ENCODE data around the gene SCTR.

The SCTR gene

DNA sequence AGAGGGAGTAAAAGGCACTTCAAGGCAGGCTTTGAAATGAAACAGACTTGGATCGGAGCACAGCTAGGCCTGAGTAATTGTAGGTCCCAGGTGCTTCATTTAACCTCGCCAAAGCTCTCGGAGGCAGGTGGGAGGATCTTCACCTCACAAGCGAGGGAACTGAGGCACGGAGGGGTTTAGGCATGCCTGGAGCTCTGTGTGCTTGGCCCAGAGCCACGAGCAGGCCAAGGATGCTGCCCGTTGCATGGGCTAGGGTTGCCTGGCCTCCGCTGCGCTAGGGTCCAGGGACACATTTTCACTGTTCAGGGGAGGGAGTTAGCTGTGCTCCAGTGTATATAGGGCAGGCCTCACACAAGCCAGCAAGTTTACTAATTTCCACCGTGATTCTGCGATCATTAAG is 81.4 kb downstream of the SCTR start:
- no peak for DNase-seq (ENCODE audit: low read depth)

- no peak for DNase-seq (ENCODE audit: low read depth)
Measured at GRCh38 chr2:119442226-119442619, 82.1 kb downstream of the SCTR start.

DNA sequence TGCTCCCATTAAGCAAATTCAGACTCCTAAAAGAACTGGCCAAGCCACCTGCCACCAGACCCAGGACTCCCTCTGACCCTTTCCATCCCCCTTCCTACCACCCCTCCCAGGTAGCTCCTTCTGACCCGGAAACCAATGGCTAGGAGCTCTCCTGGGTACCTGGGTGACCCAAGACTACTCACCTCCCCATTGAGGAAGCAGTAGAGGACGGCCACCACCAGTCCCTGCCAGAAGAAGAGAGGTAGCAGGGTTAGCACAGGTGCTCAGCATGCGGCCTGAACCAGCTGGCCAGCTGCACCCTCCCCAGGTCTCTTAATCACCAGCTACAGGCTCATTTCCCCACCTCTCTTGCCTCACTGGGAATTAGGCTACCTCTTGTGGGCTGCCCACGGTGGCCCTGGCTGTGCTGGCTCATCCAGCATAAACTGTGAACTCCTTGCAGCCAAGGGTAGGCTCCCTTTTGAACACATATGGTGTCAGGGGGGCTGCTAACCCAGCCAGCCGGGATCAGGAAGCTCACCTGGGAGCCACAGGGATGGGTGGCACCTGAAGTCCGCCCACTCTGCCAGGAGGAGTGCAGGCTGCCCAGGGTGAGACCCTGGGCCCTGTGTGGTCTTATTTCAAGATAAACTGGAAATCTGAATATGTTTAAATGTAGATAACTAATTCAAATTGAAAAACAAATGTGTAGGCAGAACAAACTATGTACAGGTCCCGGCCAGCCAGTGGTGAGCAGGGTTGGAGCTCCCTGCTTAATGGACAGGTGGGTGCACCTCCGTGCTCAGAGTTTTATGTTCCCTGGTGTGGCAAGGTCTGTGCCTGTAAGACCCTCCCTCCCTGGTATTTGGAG is 82.7 kb downstream of the SCTR start:
- no peak for DNase-seq (ENCODE audit: low read depth)

GRCh38 chr2:119440873-119441272 is 83.4 kb downstream of the SCTR start:
- DNase-seq (ENCODE audit: low read depth): no peak

- no peak for DNase-seq (ENCODE audit: low read depth)
Measured at GRCh38 chr2:119440501-119440870, 83.8 kb downstream of the SCTR start.

DNA sequence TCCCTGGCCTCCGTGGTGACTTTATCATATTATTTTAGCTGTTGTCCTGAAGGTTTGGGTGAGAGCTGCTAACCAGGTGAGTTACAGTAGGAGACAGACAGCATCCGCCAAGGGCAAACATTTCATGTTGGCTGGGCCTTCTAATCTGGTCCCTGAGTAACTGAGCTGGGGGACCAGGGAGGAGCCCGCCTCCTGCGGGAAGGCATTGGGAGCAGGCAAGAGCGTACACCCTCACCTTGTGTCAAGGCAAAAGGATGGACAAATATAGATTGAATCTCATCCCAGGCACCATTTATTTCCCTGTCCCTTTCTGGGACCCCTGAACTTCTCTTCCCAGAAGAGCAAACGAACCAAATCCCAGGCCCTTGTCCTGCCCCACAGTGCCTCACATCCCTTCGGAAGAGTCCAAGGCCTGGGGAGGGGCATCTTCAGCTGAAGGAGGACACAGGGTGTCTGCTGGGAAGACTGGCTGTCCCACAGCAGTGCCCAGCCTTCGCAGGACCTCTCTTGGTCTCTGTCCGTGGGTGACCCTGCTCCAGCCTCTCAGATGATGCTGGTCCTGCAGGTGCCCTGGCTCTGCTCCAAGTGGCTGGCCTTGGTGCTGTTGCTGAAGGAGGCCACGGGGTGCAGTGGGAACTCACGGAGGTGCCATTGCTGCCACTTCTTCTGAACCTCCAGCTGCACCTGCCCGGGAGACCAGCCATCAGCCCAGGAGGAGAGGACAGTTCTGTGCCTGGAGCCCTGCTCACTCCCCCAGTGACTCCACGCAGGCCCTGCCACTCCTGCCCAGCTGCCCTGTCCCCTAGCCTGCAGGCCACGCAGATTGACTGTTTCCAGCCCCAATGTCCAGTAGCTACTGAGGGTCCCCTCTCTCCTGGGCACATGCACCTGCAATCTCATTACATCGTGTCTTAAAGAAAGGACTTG is 84.4 kb downstream of the SCTR start:
- no peak for DNase-seq (ENCODE audit: low read depth)

DNA sequence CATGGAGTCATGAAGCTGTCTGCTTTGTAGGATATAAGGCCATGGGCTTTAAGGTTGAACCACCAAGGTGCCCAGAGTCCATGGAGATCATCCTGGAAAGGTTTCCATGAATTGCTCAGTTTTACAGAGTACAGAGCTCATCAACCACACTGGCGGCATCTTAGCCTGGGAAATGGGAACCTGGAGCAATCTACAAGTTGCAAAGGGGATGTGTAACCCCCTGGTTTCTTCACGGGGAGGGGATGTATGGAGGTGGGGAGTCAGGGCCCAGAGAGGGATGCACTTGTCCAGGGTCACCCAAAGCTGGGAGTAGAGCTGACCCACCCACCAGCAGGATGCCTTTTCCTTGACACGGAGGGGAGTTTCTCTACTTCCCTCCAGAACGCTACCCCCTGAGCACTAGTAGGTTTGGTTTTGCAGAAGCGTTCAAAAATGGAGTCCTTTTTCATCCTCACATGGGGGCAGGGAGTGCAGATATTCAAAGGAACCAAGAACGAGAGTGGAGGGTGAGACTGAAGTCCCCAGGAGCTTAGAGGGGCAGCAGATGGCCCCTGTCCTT is 85.5 kb downstream of the SCTR start:
- no peak for DNase-seq (ENCODE audit: low read depth)

- no peak for DNase-seq (ENCODE audit: low read depth)
Measured at GRCh38 chr2:119438128-119438656, 86.1 kb downstream of the SCTR start.

DNA sequence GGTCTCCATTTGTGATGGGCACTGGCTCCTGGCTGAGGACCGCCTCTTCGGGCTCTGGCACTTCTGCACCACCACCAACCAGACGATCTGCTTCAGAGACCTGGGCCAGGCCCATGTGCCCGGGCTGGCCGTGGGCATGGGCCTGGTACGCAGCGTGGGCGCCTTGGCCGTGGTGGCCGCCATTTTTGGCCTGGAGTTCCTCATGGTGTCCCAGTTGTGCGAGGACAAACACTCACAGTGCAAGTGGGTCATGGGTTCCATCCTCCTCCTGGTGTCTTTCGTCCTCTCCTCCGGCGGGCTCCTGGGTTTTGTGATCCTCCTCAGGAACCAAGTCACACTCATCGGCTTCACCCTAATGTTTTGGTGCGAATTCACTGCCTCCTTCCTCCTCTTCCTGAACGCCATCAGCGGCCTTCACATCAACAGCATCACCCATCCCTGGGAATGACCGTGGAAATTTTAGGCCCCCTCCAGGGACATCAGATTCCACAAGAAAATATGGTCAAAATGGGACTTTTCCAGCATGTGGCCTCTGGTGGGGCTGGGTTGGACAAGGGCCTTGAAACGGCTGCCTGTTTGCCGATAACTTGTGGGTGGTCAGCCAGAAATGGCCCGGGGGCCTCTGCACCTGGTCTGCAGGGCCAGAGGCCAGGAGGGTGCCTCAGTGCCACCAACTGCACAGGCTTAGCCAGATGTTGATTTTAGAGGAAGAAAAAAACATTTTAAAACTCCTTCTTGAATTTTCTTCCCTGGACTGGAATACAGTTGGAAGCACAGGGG is 87.1 kb downstream of the SCTR start:
- no peak for DNase-seq (ENCODE audit: low read depth)

DNA sequence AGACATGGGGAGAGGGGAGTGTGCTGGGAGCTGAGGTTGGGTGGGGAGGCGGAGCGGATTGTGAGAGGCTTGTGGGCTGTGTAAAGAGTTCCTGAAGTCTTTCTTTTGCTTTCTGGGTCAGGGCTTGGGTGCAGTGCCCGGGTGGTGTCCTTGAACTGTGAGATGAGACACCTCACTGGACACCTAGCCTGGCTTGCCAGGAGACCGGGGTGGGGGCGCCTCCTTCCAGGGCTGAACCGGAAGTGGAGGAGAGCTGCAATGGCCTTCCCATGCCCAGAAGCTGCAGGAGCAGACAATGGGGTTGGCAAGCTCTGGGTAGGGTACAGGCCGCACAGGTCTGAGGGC is 88.4 kb downstream of the SCTR start:
- no peak for DNase-seq (ENCODE audit: low read depth)

DNA sequence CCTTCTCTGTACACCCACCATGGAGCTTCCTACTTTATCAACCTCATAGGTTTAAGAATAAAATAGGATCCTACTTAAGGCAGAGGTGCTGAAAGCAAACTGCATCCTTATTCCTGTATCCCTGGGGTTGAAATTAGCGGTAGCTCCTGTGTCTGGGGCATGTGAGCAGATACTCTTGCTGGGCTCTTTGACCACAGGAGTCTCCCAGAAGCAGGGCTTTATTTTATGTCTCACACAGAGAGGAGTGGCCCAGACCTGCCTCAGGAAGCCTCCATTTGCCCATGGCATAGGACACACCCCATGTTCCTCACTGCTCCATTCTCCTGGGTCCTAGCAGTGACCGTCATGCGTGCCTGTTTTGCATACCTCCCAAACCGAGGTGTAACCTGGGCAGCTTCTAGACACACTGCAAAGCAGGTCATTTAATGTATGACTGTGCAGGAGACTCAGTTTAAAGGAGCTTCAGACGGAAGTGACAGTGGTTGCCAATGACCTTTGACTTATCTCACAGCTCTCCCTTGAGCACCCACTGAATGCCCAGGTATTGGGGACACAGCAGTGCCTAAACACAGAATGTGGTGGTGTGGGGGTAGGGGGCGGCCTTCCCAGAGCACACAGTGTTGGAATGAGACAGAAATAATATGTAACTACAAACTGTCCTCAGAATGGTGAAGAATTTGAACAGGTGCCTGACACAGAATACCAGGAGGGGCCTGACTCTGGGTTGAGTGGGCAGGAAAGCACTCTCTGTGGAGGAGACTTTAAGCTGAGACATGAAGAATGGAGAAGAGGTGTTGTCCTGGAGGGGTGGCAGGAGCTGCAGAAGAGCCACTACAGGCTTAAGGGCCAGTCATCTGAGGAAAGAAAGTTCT is 89.0 kb downstream of the SCTR start:
- no peak for DNase-seq (ENCODE audit: low read depth)

- DNase-seq (ENCODE audit: low read depth): no peak
Measured at GRCh38 chr2:119434664-119435063, 89.6 kb downstream of the SCTR start.

- DNase-seq (ENCODE audit: low read depth): no peak
Measured at GRCh38 chr2:119433636-119434327, 90.5 kb downstream of the SCTR start.

GRCh38 chr2:119432851-119433522 is 91.3 kb downstream of the SCTR start:
- DNase-seq (ENCODE audit: low read depth): no peak

DNA sequence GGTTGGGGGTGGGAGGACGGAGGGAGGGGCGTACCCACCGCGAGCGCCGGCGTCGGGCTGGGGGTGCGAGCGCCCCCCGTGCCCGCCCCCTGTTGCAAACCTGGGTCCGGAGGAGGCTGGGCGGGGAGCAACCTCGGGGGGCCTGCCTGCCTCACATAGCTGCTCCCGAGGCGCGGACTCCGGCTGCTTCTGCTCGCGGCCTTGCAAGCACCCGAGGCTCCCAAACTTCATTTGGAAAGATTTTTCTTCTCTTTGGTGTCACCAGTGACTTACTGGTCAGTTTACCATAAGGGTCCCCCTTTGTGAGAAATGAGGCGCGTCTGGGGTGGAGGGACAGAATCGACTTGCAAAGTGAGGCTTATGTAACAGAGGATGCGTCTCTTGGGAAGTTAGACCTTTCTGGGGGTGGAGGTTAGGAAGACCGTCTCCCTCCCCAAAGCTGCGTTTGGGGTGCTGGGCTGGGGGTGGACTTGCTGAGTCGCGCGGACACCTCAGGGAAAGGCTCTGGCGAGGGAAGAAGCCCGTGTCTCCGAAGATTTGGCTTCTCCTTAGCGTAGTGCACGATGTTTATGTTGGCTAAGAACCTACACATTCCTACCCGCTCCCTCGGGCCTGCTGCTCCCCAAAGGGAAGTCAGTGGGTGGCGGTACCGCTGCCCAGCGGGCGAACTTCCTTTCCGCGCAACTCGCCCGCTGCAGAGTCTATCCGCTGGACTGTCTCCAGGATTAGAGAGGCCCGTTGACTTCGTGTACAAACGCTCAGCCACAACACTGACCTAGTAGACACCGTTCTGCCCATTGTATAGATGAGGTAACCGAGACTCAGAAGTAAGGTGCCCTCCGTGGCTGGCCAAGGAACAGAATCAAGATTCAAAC is 92.1 kb downstream of the SCTR start:
- DNase-seq (ENCODE audit: low read depth): peak; percentile 61

DNA sequence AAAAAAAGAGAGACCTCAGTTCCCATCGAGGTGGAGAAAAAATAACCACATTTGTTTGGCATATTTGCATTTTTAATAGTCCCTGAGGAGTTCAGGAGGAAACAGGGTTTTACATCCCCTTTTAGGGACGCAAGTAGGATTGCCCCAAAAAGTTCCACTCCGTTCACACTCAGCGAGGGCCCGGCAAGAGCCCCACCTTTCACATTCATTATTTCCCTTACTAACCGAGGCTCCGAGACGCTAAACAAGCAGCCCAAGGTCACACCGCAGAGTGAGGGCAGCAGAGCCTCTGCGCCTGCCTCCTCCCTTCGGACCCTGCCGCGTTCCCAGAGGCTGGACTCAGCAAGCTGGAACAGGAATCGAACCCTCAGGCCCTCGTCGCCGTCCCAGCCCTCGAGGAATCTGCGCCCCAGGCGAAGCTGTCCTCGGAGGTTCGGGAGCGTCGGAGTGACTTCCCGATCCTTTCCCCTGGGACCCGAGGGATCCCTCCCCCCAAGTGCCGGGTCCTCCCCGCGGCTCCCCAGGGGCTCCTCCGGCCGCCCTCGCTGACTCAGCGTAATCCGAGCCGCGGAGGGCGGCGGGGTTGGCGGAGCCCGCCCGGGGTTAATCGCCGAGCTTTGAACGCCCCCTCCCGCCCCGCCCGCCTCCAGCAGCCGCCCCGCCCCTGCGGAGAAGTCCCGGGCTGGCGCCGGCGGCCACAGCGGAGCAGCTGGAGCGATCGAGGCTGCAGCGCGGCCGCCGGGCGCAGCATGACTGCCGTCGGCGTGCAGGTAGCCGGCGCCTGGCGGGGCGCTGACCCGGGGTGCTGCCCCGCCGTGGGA is 92.9 kb downstream of the SCTR start, which contains the start of gene TMEM37:
TSS of gene TMEM37 (plus strand) at position 700 of the 821 bp plus-strand sequence. CDS start at position 750, 50 bp downstream.
- DNase-seq (ENCODE audit: low read depth): peak; percentile 68

GRCh38 chr2:119430023-119430498 is 94.2 kb downstream of the SCTR start:
- no peak for DNase-seq (ENCODE audit: low read depth)
